GM23338 (cell line): ENCODE measurements around the gene KIAA1671. TPM values are rescaled to one million over a fixed set of nuclear protein-coding genes. Genes with fewer than 3 reads are reported as not detected.
"Not testable (repeated sequence)": the region's sequence is repeated elsewhere in the genome, so short reads cannot be mapped to it uniquely, and the experiment has no call there.

Experiments used
- ATAC-seq: fragments of 200-7000 bp; cut with Tn5 transposase; 3 replicates; pipeline ENCODE4 v1.9.1; 2020
- DNase-seq: peaks from one replicate; pipeline ENCODE4 v3.0.0-alpha.2; 2015; ENCODE audit warnings: low spot score
- H2AFZ ChIP-seq: fragments of 200-600 bp; sonication (generic); 2 replicates; pipeline ENCODE4 v1.8.0; 2016; ENCODE audit warnings: antibody characterized with exemption, mild to moderate bottlenecking, moderate library complexity
- H3F3A ChIP-seq: fragments of 200-600 bp; sonication (generic); replicated peaks from 2 replicates; pipeline ENCODE4 v1.8.0; 2017; ENCODE audit warnings: antibody characterized with exemption, mixed run types, low read depth
- H3K27ac ChIP-seq: fragments of 200-600 bp; sonication (generic); 2 replicates; pipeline ENCODE4 v1.6.1; 2016; ENCODE audit warnings: low read depth
- H3K27me3 ChIP-seq: fragments of 200-600 bp; sonication (generic); 2 replicates; pipeline ENCODE4 v1.8.0; 2016; ENCODE audit warnings: mild to moderate bottlenecking, mixed run types, moderate library complexity; ENCODE audit not compliant: insufficient read depth
- H3K36me3 ChIP-seq: fragments of 200-600 bp; sonication (generic); 2 replicates; pipeline ENCODE4 v1.8.0; 2016; ENCODE audit warnings: mild to moderate bottlenecking; ENCODE audit not compliant: insufficient read depth
- H3K4me1 ChIP-seq: fragments of 200-600 bp; sonication (generic); 2 replicates; pipeline ENCODE4 v1.8.0; 2016; ENCODE audit warnings: mild to moderate bottlenecking, moderate library complexity; ENCODE audit not compliant: insufficient read depth
- H3K4me2 ChIP-seq: fragments of 200-600 bp; sonication (generic); 2 replicates; pipeline ENCODE4 v1.7.1; 2017; ENCODE audit warnings: mixed run types
- H3K4me3 ChIP-seq: fragments of 200-600 bp; sonication (generic); 2 replicates; pipeline ENCODE4 v1.6.1; 2016; ENCODE audit warnings: mixed run types
- H3K79me2 ChIP-seq: fragments of 200-600 bp; sonication (generic); replicated peaks from 2 replicates; pipeline ENCODE4 v1.8.0; 2017; ENCODE audit warnings: mild to moderate bottlenecking; ENCODE audit not compliant: insufficient read depth
- H3K9me2 ChIP-seq: fragments of 200-600 bp; sonication (generic); 2 replicates; pipeline ENCODE4 v1.8.0; 2017; ENCODE audit not compliant: insufficient read depth
- H4K20me1 ChIP-seq: fragments of 200-600 bp; sonication (generic); replicated peaks from 2 replicates; pipeline ENCODE4 v1.8.0; 2017; ENCODE audit warnings: mild to moderate bottlenecking; ENCODE audit not compliant: insufficient read depth
- H3K27ac Mint-ChIP-seq: 2 replicates; pipeline ENCODE4 v1.8.0; 2020; ENCODE audit warnings: inconsistent platforms, mild to moderate bottlenecking, moderate library complexity, mixed read lengths
- H3K27me3 Mint-ChIP-seq: 3 replicates; pipeline ENCODE4 v1.8.0; 2022; ENCODE audit warnings: low read depth, mild to moderate bottlenecking, moderate library complexity, mixed read lengths, inconsistent platforms; ENCODE audit not compliant: insufficient read depth, poor library complexity
- H3K36me3 Mint-ChIP-seq: 3 replicates; pipeline ENCODE4 v1.8.0; 2021; ENCODE audit warnings: low read depth, mild to moderate bottlenecking, inconsistent platforms, moderate library complexity, mixed read lengths
- H3K4me1 Mint-ChIP-seq: 3 replicates; pipeline ENCODE4 v1.8.0; 2020; ENCODE audit warnings: mild to moderate bottlenecking, inconsistent platforms, mixed read lengths
- H3K4me3 Mint-ChIP-seq: 3 replicates; pipeline ENCODE4 v1.8.0; 2021; ENCODE audit warnings: moderate library complexity, mild to moderate bottlenecking, inconsistent platforms, mixed read lengths
- H3K9me3 Mint-ChIP-seq: 3 replicates; pipeline ENCODE4 v1.8.0; 2020; ENCODE audit warnings: moderate library complexity, mild to moderate bottlenecking, inconsistent platforms, mixed read lengths
- CREB1 ChIP-seq: fragments of 250-450 bp; sonication (Bioruptor Pico); IDR thresholded peaks from 2 replicates; pipeline ENCODE4 v1.5.0; 2020; ENCODE audit warnings: low read depth, mild to moderate bottlenecking, moderate library complexity
- EZH2 ChIP-seq: fragments of 200-600 bp; sonication (generic); IDR thresholded peaks from one replicate; pipeline ENCODE4 v1.8.0; 2017; ENCODE audit warnings: antibody characterized with exemption, mild to moderate bottlenecking, low read depth; ENCODE audit not compliant: unreplicated experiment
- EZH2phosphoT487 ChIP-seq: fragments of 200-600 bp; sonication (generic); IDR thresholded peaks from one replicate; pipeline ENCODE4 v1.8.1; 2018; ENCODE audit warnings: antibody characterized with exemption; ENCODE audit not compliant: unreplicated experiment
- REST ChIP-seq: IDR thresholded peaks from one replicate; pipeline ENCODE4 v1.6.1; 2018; ENCODE audit warnings: antibody characterized with exemption; ENCODE audit not compliant: unreplicated experiment
- ZNF331 ChIP-seq: fragments of 250-450 bp; sonication (Bioruptor Pico); IDR thresholded peaks from 2 replicates; pipeline ENCODE4 v1.5.0; 2020; ENCODE audit warnings: low read depth, mild to moderate bottlenecking, moderate library complexity
- polyA plus RNA-seq: library from polyadenylated mRNA; unstranded; fragments of >200 nt; fragmentation: Nextera tagmentation; extraction: Ambion mirVana; gene quantifications from 2 replicates; pipeline ENCODE4 v1.2.1, GENCODE V29; 2016
- total RNA-seq: library from RNA; depleted of rRNA; stranded (reverse); fragments of >200 nt; shearing (Covaris generic); gene quantifications from 2 replicates; pipeline ENCODE4 v1.2.3, GENCODE V29; 2014

KIAA1671 gene
- total and polyA plus RNA-seq, 2 experiments from 2014 or later = 6.1 to 27.2 TPM

GRCh38 chr22:24951942-24952836 lies at the start of gene KIAA1671 (continued):
- TF ChIP-seq CREB1 (CRISPR knock-in tag) = 0 out of 2 replicates have a peak, but pooled peaks have one; percentile 2

- H3K4me2 ChIP-seq = no peak overlapping the region
- no peaks in the 10 kb centered on the region; the same call in 1 of the 2 replicates for H3K4me1 ChIP-seq
- Mint-ChIP-seq H3K4me3 (no peak overlapping the region), H3K4me1 (no peaks in the 10 kb centered on the region; the same call in 2 of the 3 replicates), H3K27ac (no peak overlapping the region), H3K36me3 (peaks cover 41% of the 10 kb centered on the region), H3K27me3 (peaks cover 2% of the 10 kb centered on the region), H3K9me3 (peaks cover 23% of the 10 kb centered on the region; the same call in 2 of the 3 replicates)
- no peaks in the 10 kb centered on the region for H3K9me2 ChIP-seq
- H3K4me3 ChIP-seq = no peak overlapping the region
- H4K20me1 ChIP-seq = no peaks in the 10 kb centered on the region
- TF ChIP-seq EZH2 (no peak), CREB1 (CRISPR knock-in tag) (no peak), EZH2phosphoT487 (no peak), REST (no peak), ZNF331 (CRISPR knock-in tag) (no peak)
- H3F3A ChIP-seq = no peaks in the 10 kb centered on the region
- ATAC-seq = no peak
- H3K27me3 ChIP-seq = no peaks in the 10 kb centered on the region
- no peaks in the 10 kb centered on the region; the same call in 1 of the 2 replicates for H3K36me3 ChIP-seq
- no peaks in the 10 kb centered on the region for H3K79me2 ChIP-seq
- no peak overlapping the region for H2AFZ ChIP-seq
- no peak overlapping the region for H3K27ac ChIP-seq
- DNase-seq = no peak
Measured at GRCh38 chr22:24905909-24906308, 46.6 kb upstream of the KIAA1671 start.

GRCh38 chr22:24907101-24907500 lies 45.4 kb upstream of the KIAA1671 start:
- not testable (repeated sequence) for H3K27me3 Mint-ChIP-seq, DNase-seq, H4K20me1 ChIP-seq, H3F3A ChIP-seq, ATAC-seq, H3K27ac Mint-ChIP-seq, H3K4me1 ChIP-seq, H3K36me3 ChIP-seq, H3K4me3 ChIP-seq, H3K4me2 ChIP-seq, H3K9me2 ChIP-seq, H3K27ac ChIP-seq, H2AFZ ChIP-seq, H3K4me1 Mint-ChIP-seq, H3K27me3 ChIP-seq, H3K4me3 Mint-ChIP-seq, H3K79me2 ChIP-seq
- H3K9me3 Mint-ChIP-seq = peaks cover 23% of the 10 kb centered on the region; the same call in 2 of the 3 replicates
- H3K36me3 Mint-ChIP-seq = peaks cover 41% of the 10 kb centered on the region
